Stimulated activated CD8-positive, alpha-beta memory T cell treated with anti-CD3 and anti-CD28 coated beads, Interleukin-7, amount 100 ng/mL, for 24 hours (primary cell): ENCODE measurements around the gene TSSK6.

Experiments
- DNase-seq: peaks from one replicate; pipeline ENCODE4 v3.0.0-alpha.2; 2020; ENCODE audit warnings: low read depth

TSSK6 gene

DNA sequence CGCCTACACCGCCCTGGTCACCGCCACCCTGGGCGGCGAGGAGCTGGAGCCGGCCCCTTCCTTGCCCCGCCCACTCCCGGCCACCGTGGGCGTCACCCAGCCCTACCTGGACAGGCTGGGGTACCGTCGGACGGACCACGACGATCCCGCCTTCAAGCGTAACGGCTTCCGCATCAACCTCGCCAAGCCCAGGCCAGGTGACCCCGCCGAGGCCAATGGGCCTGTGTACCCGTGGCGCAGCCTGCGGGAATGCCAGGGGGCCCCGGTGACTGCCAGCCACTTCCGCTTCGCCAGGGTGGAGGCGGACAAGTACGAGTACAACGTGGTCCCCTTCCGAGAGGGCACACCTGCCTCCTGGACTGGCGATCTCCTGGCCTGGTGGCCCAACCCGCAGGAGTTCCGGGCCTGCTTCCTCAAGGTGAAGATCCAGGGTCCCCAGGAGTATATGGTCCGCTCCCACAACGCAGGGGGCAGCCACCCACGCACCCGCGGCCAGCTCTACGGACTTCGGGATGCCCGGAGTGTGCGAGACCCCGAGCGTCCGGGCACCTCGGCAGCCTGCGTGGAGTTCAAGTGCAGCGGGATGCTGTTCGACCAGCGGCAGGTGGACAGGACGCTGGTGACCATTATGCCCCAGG lies 29.7 kb upstream of the TSSK6 start:
- no peak for DNase-seq

DNA sequence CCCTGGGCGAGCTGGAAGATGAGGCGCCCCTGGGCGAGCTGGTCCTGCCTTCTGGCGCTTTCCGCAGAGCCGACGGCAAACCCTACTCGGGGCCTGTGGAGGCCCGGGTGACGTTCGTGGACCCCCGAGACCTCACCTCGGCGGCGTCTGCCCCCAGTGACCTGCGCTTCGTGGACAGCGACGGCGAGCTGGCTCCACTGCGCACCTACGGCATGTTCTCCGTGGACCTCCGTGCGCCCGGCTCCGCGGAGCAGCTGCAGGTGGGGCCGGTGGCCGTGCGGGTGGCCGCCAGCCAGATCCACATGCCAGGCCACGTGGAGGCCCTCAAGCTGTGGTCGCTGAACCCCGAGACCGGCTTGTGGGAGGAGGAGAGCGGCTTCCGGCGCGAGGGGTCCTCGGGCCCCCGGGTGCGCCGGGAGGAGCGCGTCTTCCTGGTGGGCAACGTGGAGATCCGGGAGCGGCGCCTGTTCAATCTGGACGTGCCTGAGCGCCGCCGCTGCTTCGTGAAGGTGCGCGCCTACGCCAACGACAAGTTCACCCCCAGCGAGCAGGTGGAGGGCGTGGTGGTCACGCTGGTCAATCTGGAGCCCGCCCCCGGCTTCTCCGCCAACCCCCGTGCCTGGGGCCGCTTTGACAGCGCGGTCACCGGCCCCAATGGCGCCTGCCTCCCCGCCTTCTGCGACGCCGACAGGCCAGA lies 29.1 kb upstream of the TSSK6 start:
- DNase-seq = no peak

DNA sequence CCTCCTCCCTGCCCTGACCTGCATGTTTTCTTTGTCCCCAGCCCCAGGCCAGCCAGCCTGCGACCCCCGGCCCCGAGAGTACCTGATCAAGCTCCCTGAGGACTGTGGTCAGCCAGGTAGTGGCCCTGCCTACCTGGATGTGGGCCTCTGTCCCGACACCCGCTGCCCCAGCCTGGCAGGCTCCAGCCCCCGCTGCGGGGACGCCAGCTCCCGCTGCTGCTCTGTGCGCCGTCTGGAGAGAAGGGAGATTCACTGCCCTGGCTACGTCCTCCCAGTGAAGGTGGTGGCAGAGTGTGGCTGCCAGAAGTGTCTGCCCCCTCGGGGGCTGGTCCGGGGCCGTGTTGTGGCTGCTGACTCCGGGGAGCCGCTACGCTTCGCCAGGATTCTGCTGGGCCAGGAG lies 28.3 kb upstream of the TSSK6 start:
- no peak for DNase-seq

DNA sequence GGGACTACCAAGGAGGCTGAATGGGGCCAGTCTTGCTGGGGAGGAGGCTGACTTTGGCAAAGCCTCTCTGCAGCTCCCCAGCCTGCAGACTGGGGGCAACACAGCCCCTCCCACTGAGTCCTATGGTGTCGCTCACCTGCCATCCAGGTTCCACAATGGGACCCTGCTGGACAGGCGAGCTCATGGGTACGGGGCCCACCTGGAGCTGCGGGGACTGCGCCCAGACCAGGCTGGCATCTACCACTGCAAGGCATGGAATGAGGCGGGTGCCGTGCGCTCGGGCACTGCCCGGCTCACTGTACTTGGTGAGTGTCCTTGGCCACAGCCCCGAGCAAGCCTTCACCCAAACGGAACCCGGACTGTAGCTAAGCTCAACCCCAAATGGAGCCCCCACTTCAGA lies 27.8 kb upstream of the TSSK6 start:
- DNase-seq = no peak

DNA sequence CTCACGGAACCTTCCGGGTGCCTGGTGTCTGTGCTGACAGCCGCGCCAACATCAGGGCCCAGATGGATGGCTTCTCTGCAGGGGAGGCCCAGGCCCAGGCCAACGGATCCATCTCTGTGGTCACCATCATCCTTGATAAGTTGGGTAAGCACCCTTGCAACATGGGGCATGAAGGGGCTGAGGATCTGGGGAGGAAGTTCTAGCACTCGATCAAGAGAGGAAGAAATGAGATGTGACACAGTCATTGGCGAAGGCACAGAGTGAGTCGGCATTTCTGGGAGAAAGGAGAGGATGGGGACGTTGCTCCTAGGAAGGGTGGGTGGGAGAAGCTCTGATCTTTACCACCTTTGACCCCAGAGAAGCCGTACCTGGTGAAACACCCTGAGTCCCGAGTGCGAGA lies 27.2 kb upstream of the TSSK6 start:
- no peak for DNase-seq

DNA sequence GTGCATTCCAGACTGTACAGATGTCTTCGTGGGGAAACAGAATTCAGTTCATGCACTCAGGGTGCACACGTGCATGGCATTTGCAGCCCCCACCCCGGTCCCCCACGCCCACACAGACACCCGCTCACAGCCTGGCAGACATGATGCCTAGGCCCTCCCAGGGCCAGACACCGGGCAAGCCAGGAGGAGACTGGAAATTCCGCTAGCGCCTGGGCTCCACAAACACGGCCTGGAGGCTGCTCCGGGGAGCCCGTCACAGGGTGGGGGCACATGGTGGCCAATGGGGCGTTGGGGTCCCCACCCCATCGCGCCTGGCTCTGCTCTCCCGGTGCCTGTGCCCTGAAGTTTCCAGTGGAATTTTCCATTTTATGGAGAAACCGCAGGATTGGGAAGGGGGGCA lies 26.3 kb upstream of the TSSK6 start:
- no peak for DNase-seq

DNA sequence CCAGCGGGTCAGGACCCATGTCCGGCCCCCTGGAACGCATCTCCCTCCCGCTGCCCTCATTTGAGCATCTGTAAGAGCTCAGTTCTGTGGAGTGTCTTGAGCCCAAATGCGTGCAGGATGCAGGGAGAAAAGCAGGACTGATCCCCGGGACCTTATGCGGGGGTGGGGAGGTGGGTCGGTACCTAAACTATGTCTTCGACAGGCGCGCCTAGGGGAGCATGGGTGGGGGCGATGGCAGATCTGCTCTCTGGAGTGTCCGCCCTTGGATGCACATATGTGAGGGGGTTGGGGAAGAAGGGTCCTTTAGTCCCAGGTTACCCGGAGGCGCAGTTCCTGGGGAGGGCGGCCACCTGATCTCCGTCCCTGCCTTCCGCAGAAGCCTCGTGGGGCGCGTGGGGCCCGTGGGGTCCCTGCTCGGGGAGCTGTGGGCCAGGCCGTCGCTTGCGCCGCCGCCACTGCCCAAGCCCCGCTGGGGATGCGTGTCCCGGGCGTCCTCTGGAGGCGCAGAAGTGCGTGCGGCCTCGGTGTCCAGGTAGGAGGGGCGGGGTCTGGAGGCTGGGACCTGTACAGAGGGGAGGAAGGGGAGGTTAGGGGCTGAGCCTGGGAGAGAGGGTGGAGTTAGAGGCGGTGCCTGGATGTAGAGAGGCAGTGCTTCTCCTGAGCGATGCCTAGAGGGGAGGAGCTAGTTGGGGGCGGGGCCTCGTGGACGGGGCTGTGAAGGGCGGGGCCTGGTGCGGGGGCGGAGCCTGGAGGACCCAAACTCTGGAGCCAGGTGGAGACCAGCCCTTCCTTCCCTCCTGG lies 25.6 kb upstream of the TSSK6 start:
- peak; percentile 62 for DNase-seq

DNA sequence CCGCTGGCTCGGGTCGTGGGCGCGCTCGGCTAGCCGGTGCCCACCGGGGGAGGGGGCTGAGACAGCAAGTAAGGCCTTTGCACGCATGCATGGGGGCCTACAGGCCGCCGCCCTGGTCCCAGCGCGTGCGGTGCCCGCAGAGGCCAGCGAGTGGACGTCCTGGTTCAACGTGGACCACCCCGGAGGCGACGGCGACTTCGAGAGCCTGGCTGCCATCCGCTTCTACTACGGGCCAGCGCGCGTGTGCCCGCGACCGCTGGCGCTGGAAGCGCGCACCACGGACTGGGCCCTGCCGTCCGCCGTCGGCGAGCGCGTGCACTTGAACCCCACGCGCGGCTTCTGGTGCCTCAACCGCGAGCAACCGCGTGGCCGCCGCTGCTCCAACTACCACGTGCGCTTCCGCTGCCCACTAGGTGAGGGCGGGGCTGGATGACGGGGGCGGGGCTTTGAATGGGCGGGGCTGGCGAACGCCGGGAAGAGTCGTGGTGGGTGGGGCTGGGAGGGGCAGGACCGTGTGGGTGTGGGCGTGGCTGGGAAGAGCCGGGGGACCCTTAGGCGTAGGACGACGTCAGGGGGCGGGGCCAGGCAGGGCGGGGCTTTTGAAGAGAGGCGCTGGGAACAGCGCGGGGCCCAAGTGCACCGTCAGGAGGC lies 24.8 kb upstream of the TSSK6 start:
- DNase-seq = peak; percentile 51

DNA sequence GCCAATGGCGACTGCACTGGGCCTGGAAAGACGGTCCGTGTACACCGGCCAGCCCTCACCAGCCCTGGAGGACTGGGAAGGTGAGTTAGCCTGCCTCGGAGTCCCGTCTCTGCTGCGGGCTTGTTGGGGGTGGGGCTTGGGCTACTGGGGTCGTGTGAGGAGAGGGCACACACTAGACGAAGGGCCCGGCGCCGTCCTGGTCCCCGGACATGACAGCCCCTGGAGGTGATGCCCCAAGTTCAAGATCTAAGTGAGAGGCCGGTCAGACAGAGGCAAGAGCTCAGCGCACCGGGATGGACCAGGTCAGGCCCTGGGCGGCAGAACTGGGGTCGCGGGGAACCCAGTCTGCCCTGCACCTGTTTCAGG lies 24.3 kb upstream of the TSSK6 start:
- no peak for DNase-seq

DNA sequence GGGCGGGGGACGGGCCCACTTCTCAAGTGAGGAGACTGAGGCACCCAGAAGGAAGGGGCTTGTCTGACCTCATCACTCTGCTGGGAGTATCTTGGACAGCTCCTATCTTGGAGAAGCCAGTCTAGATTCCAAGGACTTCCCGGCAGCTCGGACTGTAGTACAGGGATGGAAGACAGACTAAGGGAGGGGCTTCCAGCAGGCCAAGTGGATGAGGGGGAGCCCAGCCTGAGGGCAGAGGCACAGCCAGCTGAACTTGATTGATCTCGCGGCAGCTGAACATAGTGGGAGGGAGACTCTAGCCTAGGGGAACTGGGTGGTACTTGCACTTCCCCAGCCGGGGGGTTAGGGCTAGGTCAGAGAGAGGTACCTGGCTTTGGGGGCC lies 23.4 kb upstream of the TSSK6 start:
- no peak for DNase-seq

DNA sequence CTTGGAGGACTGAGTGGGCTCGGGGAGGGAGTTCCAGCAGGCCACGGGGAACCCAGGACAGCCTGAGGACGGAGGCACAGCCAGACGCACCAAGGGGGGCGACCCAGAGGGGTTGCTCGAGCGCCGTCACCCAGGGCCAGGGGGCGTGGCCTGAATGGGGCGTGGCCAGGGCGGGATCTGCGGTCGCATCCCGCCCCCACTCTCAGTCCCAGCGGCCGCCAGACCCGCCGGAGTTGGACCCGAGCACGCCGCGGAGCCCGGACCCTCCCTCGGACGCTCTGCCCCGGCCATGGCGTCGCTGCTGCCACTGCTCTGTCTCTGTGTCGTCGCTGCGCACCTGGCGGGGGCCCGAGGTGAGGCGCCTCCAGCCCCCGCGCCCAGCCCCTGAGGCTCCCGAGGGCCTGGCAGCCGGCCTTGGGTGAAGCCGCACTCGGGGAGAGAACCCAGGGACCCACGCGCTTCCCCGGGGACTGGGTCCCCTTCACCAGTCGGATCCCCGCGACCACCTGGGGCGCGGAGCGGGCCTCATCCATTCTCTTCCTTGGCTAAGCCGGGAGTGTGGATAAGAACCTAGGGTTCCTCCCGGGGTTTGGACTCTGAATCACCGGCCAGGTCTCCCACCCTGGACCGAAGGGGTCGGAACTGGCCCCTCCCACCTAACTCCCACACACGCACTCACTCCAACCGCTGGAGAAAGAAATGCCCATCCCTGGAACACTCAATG lies 22.9 kb upstream of the TSSK6 start, which contains the start of gene CILP2:
CILP2 (plus strand) TSS at position 205 of the 724 bp plus-strand sequence; CDS start at position 290, 85 bp downstream.
- peak; percentile 16 for DNase-seq

DNA sequence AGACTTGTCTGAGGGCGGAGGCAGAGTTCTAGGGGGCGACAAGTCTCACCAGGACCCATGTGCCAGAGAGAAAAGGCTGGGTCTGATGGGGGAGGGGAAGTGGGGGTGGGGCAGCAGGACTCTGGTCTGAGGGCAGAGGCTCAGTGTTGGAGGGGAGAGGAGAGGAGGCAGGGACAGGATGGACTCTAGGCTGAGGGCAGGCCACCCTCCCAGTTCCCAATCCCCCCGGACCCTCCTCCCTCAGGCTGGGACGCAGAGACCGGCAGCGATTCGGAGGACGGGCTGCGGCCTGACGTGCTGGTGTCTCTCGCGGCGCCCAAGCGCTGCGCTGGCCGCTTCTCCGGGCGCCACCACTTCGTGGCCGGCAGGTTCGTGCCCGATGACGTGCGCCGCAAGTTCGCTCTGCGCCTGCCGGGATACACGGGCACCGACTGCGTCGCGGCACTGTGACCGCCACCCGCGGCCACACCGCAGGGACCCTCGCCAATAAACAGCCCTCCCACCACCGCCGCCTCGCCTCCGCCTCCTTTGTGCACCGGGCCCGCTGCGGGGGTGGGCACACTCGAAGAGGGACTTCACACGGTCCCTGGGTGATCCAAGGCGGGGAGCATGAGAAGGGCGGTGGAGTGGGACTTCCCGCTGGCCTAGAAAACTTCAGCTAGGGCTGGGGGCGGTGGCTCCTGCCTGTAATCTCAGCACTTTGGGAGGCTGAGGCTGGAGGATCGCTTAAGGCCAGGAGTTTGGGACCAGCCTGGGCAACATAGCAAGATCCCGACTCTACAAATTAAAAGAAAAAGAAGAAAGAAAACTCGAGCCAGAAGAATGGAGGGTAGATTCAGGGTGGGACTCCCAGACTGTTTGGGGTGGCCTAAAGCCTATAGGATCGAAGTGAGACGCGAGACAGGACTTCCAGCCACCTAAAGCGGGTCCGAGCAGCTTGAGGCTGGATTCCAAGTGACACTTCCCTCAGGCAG lies 22.0 kb upstream of the TSSK6 start:
- no peak for DNase-seq

DNA sequence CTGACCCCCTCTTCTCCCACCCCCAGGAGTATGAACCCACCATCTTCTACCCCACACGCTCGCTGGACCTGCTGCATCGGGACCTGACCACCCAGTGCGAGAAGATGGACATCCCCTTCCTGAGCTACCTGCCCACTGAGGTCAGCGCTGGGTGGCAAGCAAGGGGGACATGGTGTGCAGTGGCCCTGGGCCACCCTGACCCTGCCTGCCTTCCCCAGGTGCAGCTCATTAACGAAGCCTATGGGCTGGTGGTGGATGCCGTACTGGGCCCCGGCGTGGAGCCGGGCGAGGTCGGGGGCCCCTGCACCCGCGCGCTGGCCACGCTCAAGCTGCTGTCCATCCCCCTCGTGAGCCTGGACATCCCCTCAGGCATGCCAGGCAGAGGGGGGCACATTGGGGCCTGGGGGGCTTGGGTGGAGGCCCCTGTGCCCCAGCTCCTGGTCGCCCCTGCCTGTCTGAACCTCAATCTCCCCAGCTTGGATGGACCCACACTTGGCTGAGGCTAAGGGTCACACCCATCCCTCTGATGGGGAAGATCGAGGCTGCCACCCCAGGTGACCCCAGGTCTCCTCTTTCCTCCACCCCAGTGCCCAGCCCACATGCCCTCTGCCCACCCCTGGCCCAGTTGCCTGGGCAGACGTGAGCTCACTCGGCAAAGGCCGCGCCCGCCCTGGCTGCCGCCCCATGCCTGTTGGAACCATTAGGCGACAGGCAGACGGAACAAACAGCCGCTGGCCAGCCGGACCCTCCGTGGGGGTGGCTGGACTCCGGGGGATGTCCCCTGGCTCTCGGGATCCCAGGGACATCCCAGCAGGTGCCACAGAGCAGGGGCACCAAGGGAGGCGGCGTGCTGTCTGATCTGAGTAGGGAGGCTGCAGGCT lies 20.2 kb upstream of the TSSK6 start:
- DNase-seq = no peak

DNA sequence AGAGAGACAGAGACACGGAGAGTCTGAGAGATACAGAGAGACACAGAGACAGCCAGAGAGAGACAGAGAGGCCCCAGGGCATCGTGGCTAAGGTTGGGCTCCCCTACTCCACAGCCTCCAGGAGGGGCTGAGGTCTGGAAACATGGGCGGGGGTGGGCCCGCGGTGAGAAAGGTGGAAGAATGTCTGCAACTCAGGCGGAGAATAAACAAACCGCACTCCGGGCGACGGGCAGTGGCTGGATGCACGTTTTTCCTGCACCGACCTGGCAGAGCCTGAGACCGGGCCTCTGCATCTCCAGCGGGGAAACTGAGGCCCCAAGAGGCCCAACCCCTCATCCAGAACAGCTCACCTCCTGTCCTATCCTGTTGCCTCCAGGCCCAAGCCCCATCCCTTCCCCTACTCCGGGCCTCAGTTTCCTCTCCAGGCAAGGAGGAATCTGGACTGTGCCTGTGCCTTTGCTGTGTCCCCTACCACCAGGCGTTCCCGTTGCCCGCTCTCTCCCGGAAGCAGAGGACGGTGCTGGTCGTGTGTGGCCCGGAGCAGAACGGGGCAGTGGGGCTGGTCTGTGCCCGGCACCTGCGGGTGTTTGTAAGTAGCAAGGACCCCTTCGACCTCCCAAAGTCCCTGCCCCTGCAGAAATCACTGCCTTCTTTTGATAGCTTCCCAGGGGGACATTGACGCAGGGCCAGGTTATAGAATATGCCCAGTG lies 19.4 kb upstream of the TSSK6 start:
- no peak for DNase-seq

DNA sequence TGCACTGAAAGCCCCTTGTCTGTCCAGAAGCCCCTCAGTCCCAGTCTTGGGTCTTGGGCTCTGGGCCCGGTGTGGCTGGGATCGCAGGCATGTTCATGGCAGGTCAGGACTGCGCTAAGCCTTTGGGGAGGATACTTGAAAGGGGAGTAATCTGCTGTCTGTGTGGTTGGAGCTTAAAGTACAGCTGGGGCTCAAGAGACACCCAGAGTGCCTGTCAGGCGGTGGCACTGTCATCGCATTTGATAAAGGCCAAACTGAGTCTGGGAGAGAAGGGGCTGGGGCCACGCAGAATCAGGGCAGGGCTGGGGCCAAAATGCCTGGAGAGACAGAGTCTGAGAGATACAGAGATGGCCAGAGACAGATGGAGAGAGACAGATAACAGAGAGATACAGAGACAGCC lies 18.5 kb upstream of the TSSK6 start:
- no peak for DNase-seq

DNA sequence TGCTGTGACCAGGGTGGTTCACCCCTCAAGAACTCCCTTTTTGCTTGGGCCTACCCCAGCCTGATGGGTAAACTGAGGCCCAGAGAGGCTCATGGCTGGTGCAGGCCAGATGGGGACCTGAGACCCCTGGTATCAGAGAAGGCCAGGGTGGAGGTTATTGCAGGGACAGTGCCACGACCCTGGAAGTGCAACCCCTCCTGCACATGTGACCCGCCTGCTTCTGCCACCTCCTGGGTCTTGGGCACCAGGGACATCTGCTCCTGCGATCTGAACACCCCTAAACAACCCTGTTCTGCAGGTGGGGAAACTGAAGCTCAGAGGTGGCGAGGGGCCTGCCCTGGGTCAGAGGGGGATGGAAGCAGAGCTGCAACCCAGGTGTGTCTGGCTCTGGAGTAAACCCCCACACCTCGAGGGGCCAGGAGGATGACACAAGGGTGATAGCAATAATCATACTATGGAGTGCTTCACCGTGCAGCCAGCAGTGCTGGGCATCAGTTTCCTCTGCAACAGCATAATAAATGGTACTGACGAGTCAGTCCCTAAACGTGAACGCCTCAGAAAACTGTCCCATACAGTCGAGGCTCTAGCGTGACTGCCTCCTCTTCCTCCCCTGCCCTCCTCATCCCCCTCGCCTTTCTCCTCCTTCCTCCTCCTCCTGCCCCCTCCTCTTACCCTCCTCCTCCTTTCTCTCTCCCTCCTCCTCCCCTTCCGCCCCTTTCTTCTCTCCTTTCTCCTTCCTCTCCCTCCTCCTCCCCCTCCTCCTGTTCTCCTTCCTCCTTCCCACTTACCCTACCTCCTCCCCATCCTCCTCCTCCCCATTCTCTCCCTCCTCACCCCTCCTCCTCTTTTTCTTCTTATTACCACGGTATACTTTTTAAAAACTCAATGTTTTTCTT lies 17.7 kb upstream of the TSSK6 start:
- DNase-seq = no peak

DNA sequence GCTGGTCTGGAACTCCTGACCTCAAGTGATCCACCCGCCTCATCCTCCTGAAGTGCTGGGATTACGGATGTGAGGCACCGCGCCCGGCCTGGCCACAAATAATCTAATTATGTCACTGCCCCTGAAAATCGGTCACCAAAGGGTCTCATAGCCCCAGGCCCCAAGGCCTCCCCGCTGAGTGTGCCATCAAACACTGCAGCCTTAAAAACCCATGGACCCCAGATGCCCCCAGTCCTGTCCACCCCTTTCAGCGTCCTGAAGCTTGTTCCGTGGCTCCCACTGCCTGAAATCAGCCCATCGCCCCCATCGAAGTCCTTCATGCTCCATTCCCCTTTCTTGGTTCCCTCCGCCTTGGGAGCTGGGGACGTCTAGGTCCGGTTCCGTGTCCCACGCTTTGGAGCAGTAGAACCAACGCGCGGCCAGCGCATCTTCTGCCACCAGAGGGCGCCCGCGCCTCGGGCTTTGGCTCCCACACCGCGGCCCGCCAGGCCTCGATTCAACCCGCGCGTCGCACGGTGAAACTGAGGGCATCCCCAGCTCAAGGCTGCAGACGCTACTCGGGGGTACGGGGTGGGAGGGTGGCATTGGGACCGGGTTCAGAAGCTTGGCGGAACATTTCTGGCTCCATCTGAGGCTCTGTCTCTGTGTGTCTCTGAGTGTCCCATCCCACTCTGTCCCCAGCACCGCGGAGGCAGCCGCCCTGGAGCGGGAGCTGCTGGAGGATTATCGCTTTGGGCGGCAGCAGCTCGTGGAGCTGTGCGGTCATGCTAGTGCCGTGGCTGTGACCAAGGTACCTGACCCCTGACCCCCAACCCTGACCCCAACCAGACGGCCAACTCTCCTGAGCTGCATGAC lies 16.8 kb upstream of the TSSK6 start:
- DNase-seq = peak; percentile 80
